HepG2 (cell line): ENCODE measurements around the gene ANKRD44. TPM values are rescaled to one million over a fixed set of nuclear protein-coding genes. Genes with fewer than 3 reads are reported as not detected.

Source experiments
- ATAC-seq: fragments of 200-7000 bp; cut with Tn5 transposase; 3 replicates; pipeline ENCODE4 v1.9.1; 2020; ENCODE audit warnings: mild to moderate bottlenecking, moderate library complexity
- BruUV-seq: library from RNA; stranded (reverse); fragments of 400-500 nt; replicated peaks from 2 replicates; lab custom pipeline; 2021; lab: Mats Ljungman, UMichigan
- CTCF ChIA-PET: fragments of 300-600 bp; formaldehyde crosslinking; extraction: SDS; loops from one replicate; lab custom pipeline; 2021; ENCODE audit warnings: low total read pairs, inconsistent platforms, low intra/inter-chr PET ratio; lab: Yijun Ruan, JAX
- POLR2A ChIA-PET: fragments of 350-600 bp; sonication (Branson Sonifier 250); formaldehyde crosslinking; loops from one replicate; lab custom pipeline; 2020; ENCODE audit warnings: antibody characterized with exemption, inconsistent platforms; lab: Yijun Ruan, JAX
- DNase-seq: peaks from one replicate; pipeline ENCODE4 v3.0.0-alpha.2; 2015; ENCODE audit warnings: low spot score
- FAIRE-seq: peaks from 3 replicates; lab custom pipeline; 2011; peaks lifted over from hg19 to GRCh38; lab: Jason Lieb, UNC
- H2AFZ ChIP-seq: one replicate; pipeline ENCODE4 v1.6.1; 2011; ENCODE audit warnings: low read length, inconsistent platforms
- H3K27ac ChIP-seq: fragments of 300-600 bp; 3 replicates; pipeline ENCODE4 v1.8.0; 2011; ENCODE audit warnings: mixed run types, mild to moderate bottlenecking, mixed read lengths, low read length, inconsistent platforms; ENCODE audit not compliant: insufficient read depth; ENCODE audit errors: extremely low read length
- H3K27me3 ChIP-seq, 2 experiments: fragments of 200-600 bp in 1 of 2; 2 replicates in 1 of 2; 3 replicates in 1 of 2; pipeline versions ENCODE4 v1.6.0 to v1.8.0; 2011; ENCODE audit warnings: low read length in 2 of 2, mild to moderate bottlenecking in 2 of 2, moderate library complexity in 2 of 2, inconsistent platforms in 1 of 2; ENCODE audit not compliant: insufficient read depth in 2 of 2, control insufficient read depth in 1 of 2
- H3K36me3 ChIP-seq, 2 experiments: fragments of 200-600 bp in 1 of 2; replicated peaks in 1 of 2; 2 replicates in 1 of 2; 3 replicates in 1 of 2; pipeline versions ENCODE4 v1.5.1 to v1.8.0; 2011; ENCODE audit warnings: low read length in 2 of 2, inconsistent platforms in 1 of 2; ENCODE audit not compliant: insufficient read depth in 2 of 2, control insufficient read depth in 1 of 2
- H3K4me1 ChIP-seq: 2 replicates; pipeline ENCODE4 v1.5.1; 2012; ENCODE audit warnings: low read length, inconsistent platforms; ENCODE audit not compliant: insufficient read depth
- H3K4me2 ChIP-seq: 2 replicates; pipeline ENCODE4 v1.6.0; 2011; ENCODE audit warnings: low read depth, low read length, inconsistent platforms
- H3K4me3 ChIP-seq, 3 experiments: fragments of 200-600 bp in 1 of 3; sonication (generic), shearing (Covaris generic) in 1 of 3; replicated peaks in 1 of 3; 2 replicates each; pipeline ENCODE4 v1.5.1; 2011 to 2016; ENCODE audit warnings: low read length in 3 of 3, inconsistent platforms in 2 of 3, low read depth in 2 of 3, mild to moderate bottlenecking in 2 of 3, control low read depth in 1 of 3, mixed read lengths in 1 of 3; ENCODE audit not compliant: insufficient read depth in 1 of 3
- H3K79me2 ChIP-seq: one replicate; pipeline ENCODE4 v1.6.1; 2011; ENCODE audit warnings: low read length, inconsistent platforms; ENCODE audit not compliant: insufficient read depth
- H3K9ac ChIP-seq: 2 replicates; pipeline ENCODE4 v1.6.0; 2011; ENCODE audit warnings: mild to moderate bottlenecking, low read depth, low read length, inconsistent platforms; ENCODE audit not compliant: insufficient read depth
- H3K9me3 ChIP-seq: 2 replicates; pipeline ENCODE4 v1.5.1; 2012; ENCODE audit warnings: mild to moderate bottlenecking, low read length
- H4K20me1 ChIP-seq: 2 replicates; pipeline ENCODE4 v1.6.0; 2011; ENCODE audit warnings: inconsistent platforms, mild to moderate bottlenecking, low read length, moderate library complexity; ENCODE audit not compliant: insufficient read depth
- KMT2A ChIP-seq: sonication (generic); formaldehyde crosslinking; IDR thresholded peaks from 2 replicates; pipeline ENCODE4 v1.4.0; 2020; ENCODE audit warnings: missing genetic modification reagents
- MBNL3 ChIP-seq: fragments of 250-450 bp; sonication (Bioruptor Pico); conservative IDR thresholded peaks from 2 replicates; pipeline ENCODE4 v1.8.0; 2022; ENCODE audit warnings: mild to moderate bottlenecking, inconsistent platforms
- SIN3A ChIP-seq: IDR thresholded peaks from 2 replicates; pipeline ENCODE4 v1.6.1; 2011; ENCODE audit warnings: low read depth, mild to moderate bottlenecking, control low read depth, low read length, borderline replicate concordance
- ZKSCAN5 ChIP-seq: sonication (generic); formaldehyde crosslinking; IDR thresholded peaks from 2 replicates; pipeline ENCODE4 v1.5.1; 2020; ENCODE audit warnings: mild to moderate bottlenecking, missing genetic modification reagents
- ZNF296 ChIP-seq: sonication (generic); formaldehyde crosslinking; conservative IDR thresholded peaks from 2 replicates; pipeline ENCODE4 v1.5.0; 2020; ENCODE audit warnings: mild to moderate bottlenecking, missing genetic modification reagents
- ZNF383 ChIP-seq: sonication (generic); formaldehyde crosslinking; IDR thresholded peaks from 2 replicates; pipeline ENCODE4 v1.4.0; 2020; ENCODE audit warnings: missing genetic modification reagents, mild to moderate bottlenecking, borderline replicate concordance
- ZNF724P ChIP-seq: sonication (generic); formaldehyde crosslinking; IDR thresholded peaks from 2 replicates; pipeline ENCODE4 v1.8.0; 2022; ENCODE audit warnings: missing genetic modification reagents, borderline replicate concordance
- WGBS: methylation state at CpG from one replicate; pipeline ENCODE4 v1.1.6; 2017; ENCODE audit warnings: low lambda C conversion rate; 5-methylcytosine and 5-hydroxymethylcytosine counted together
- in situ Hi-C: cut with HindIII; loops from 2 replicates; pipeline ENCODE4 v1.10.0; 2017; ENCODE audit warnings: low pct_unique_long_range_greater_than_20kb; ENCODE audit not compliant: extremely low pct_ligation_motif_present
- intact Hi-C: fragments of 100-400 bp; cut with micrococcal nuclease; formaldehyde crosslinking; loops from one replicate; pipeline ENCODE4 v1.10.0; 2022; ENCODE audit not compliant: unreplicated experiment
- polyA plus RNA-seq, 8 experiments: library from polyadenylated mRNA; depleted of rRNA in 3 of 8; stranded (reverse) in 7 of 8; unstranded in 1 of 8; fragments of >200 nt; fragmentation: Illumina TruSeq in 4 of 8; extraction: Trizol in 4 of 8; gene quantifications; 2 replicates each; pipeline versions ENCODE4 v1.2.1 to v1.2.3, GENCODE V29; 2011 to 2016; ENCODE audit warnings: low read depth in 4 of 8, missing spikeins in 1 of 8, mixed read lengths in 1 of 8; ENCODE audit not compliant: insufficient read depth in 1 of 8
- total RNA-seq, 5 experiments: library from RNA; depleted of rRNA; stranded (reverse); fragments of >200 nt; fragmentation: Illumina TruSeq; extraction: Trizol; gene quantifications; 2 replicates each; pipeline ENCODE4 v1.2.3, GENCODE V29; 2016; ENCODE audit warnings: low read depth in 1 of 5
- TF ChIP-seq, protein P1 (sequence below): sonication (generic); formaldehyde crosslinking; IDR thresholded peaks from 2 replicates; pipeline ENCODE4 v1.8.1; 2023; ENCODE audit warnings: mild to moderate bottlenecking, inconsistent platforms, moderate library complexity, missing genetic modification reagents, borderline replicate concordance

The ANKRD44 gene
- total and polyA plus RNA-seq, 2 of the 13 experiments (the other 11 are each of a cell fraction or from before 2014, with no cell fraction given): 0.04 to 0.11 TPM

DNA sequence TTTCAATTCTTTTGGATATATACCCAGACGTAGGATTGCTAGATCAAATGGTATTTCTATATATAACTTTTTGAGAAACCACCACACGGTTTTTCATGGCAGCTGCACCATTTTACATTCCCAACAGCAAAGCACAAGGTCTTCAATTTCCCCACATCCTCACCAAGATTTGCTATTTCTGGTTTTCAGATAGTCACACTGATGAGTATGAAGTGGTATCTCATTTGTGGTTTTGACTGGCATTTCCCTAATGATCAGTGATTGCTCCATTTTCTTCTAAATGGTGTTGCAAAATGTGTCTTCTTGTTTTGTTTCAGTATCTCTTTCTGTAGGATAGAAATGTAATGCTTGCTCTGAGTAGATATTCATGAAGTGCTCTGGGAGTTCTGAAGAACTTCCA, 52.0 kb downstream of the ANKRD44 start (continued):
- no peak for TF ChIP-seq ZNF724P (CRISPR knock-in tag)
- no peak for TF ChIP-seq ZNF383 (CRISPR knock-in tag)
- TF ChIP-seq, protein P1, sequence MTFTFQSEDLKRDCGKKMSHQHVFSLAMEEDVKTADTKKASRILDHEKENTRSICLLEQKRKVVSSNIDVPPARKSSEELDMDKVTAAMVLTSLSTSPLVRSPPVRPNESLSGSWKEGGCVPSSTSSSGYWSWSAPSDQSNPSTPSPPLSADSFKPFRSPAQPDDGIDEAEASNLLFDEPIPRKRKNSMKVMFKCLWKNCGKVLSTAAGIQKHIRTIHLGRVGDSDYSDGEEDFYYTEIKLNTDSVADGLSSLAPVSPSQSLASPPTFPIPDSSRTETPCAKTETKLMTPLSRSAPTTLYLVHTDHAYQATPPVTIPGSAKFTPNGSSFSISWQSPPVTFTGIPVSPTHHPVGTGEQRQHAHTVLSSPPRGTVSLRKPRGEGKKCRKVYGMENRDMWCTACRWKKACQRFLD (CRISPR knock-in tag): no peak

GRCh38 chr2:197256547-197257170, 53.9 kb downstream of the ANKRD44 start:
- no peaks in the 10 kb centered on the region for H4K20me1 ChIP-seq
- H3K4me1 ChIP-seq: no peaks in the 10 kb centered on the region
- no peak overlapping the region for H3K4me3 ChIP-seq
- 14% methylated on average over 2 of the region's 2 CpGs for WGBS
- no peak overlapping the region for H3K27ac ChIP-seq
- no peak overlapping the region for H3K4me2 ChIP-seq
- no TSS peak for BruUV-seq
- H3K9ac ChIP-seq: no peak overlapping the region
- POLR2A ChIA-PET: no interaction called here
- ATAC-seq (no peak), FAIRE-seq (peak; percentile 37), DNase-seq (no peak)
- no peaks in the 10 kb centered on the region for H3K79me2 ChIP-seq
- H2AFZ ChIP-seq: no peak overlapping the region
- H3K36me3 ChIP-seq: no peaks in the 10 kb centered on the region
- H3K9me3 ChIP-seq: no peaks in the 10 kb centered on the region
- TF ChIP-seq KMT2A (CRISPR knock-in tag): no peak
- TF ChIP-seq ZKSCAN5 (CRISPR knock-in tag): no peak
- TF ChIP-seq ZNF296 (CRISPR knock-in tag): no peak
- TF ChIP-seq SIN3A: no peak
- TF ChIP-seq MBNL3 (CRISPR knock-in tag): no peak
- peaks cover 0 to 16% of the 10 kb centered on the region in 2 experiments; a peak in 1 of 5 replicates for H3K27me3 ChIP-seq
- intact Hi-C loops: no loop called here
- CTCF ChIA-PET: no interaction called here
- in situ Hi-C loops: no loop called here
